ENCODE measurements around the gene DLGAP1. TPM values are rescaled to one million over a fixed set of nuclear protein-coding genes. Genes with fewer than 3 reads are reported as not detected.

DLGAP1 gene
- total and polyA plus RNA-seq, 2 experiments from 2014 or later: 17.0 to 48.5 TPM

GRCh38 chr18:4238966-4239365 lies 216.1 kb downstream of the DLGAP1 start:
- H3K9me2 ChIP-seq (ENCODE audit: insufficient read depth): no peaks in the 10 kb centered on the region
- H3K27ac ChIP-seq (ENCODE audit: low read depth): no peak overlapping the region
- peaks cover 15% of the 10 kb centered on the region for H4K20me1 ChIP-seq (replicated peaks; ENCODE audit: insufficient read depth)
- peaks cover 100% of the 10 kb centered on the region for H3K27me3 ChIP-seq (ENCODE audit: insufficient read depth)
- peaks cover 75% of the 10 kb centered on the region for H3K4me1 ChIP-seq (ENCODE audit: insufficient read depth)
- Mint-ChIP-seq H3K27ac (no peak overlapping the region), H3K4me3 (no peak overlapping the region), H3K9me3 (no peaks in the 10 kb centered on the region), H3K36me3 (ENCODE audit: low read depth) (no peaks in the 10 kb centered on the region), H3K4me1 (peaks cover 63% of the 10 kb centered on the region), H3K27me3 (ENCODE audit: insufficient read depth, low read depth, poor library complexity) (peaks cover 64% of the 10 kb centered on the region)
- ATAC-seq (no peak), DNase-seq (ENCODE audit: low spot score) (no peak)
- H2AFZ ChIP-seq: no peak overlapping the region
- TF ChIP-seq CTCF (conservative IDR thresholded peaks at IDR 0.05; ENCODE audit: low read depth in 2 of 2) (no peak), ETS1 (IDR thresholded peaks at IDR 0.05) (no peak), EZH2phosphoT487 (IDR thresholded peaks at IDR 0.05; ENCODE audit: unreplicated experiment) (no peak), ZNF462 (CRISPR knock-in tag; IDR thresholded peaks at IDR 0.05) (no peak), NANOG (IDR thresholded peaks at IDR 0.05; ENCODE audit: borderline replicate concordance) (no peak), ZNF114 (CRISPR knock-in tag; IDR thresholded peaks at IDR 0.05) (no peak), REST (IDR thresholded peaks at IDR 0.05; ENCODE audit: unreplicated experiment) (no peak), POLR2AphosphoS5 (IDR thresholded peaks at IDR 0.05; ENCODE audit: low read depth) (no peak)
- no peak overlapping the region for H3K4me3 ChIP-seq
- no peaks in the 10 kb centered on the region for H3F3A ChIP-seq (replicated peaks; ENCODE audit: low read depth)
- no peak overlapping the region for H3K4me2 ChIP-seq
- no peaks in the 10 kb centered on the region for H3K36me3 ChIP-seq (ENCODE audit: insufficient read depth)
- H3K79me2 ChIP-seq (replicated peaks; ENCODE audit: insufficient read depth): no peaks in the 10 kb centered on the region

Measured in GM23338 (cell line).